Fibroblast of lung (primary cell): ENCODE measurements around the gene RAPGEF5. TPM values are rescaled to one million over a fixed set of nuclear protein-coding genes. Genes with fewer than 3 reads are reported as not detected.

Experiments
- DNase-seq, 2 donors: peaks; one replicate each; pipeline versions ENCODE4 v3.0.0 to v3.0.0-alpha.2; 2010; ENCODE audit warnings: low read depth in 2 of 2
- H2AFZ ChIP-seq: 2 replicates; pipeline ENCODE4 v1.5.1; 2012; ENCODE audit warnings: low read length, control low read depth, inconsistent platforms
- H3K27ac ChIP-seq: 2 replicates; pipeline ENCODE4 v1.5.1; 2011; ENCODE audit warnings: low read length, control low read depth; ENCODE audit not compliant: insufficient read depth
- H3K27me3 ChIP-seq: 2 replicates; pipeline ENCODE4 v1.5.1; 2011; ENCODE audit warnings: mild to moderate bottlenecking, low read length; ENCODE audit not compliant: control insufficient read depth, insufficient read depth
- H3K36me3 ChIP-seq: 2 replicates; pipeline ENCODE4 v1.5.1; 2011; ENCODE audit warnings: low read length; ENCODE audit not compliant: control insufficient read depth, insufficient read depth
- H3K4me1 ChIP-seq: 2 replicates; pipeline ENCODE4 v1.5.1; 2011; ENCODE audit warnings: low read length; ENCODE audit not compliant: control insufficient read depth, insufficient read depth; ENCODE audit errors: extremely low read depth
- H3K4me2 ChIP-seq: 2 replicates; pipeline ENCODE4 v1.5.1; 2011; ENCODE audit warnings: low read length, control low read depth; ENCODE audit not compliant: insufficient read depth; ENCODE audit errors: extremely low read depth
- H3K4me3 ChIP-seq, 4 experiments: fragments of 200-600 bp in 1 of 4; sonication (generic) in 1 of 4; replicated peaks in 1 of 4; 2 replicates each; pipeline ENCODE4 v1.5.1; 2011 to 2016; ENCODE audit warnings: low read length in 4 of 4, low read depth in 3 of 4, mild to moderate bottlenecking in 3 of 4, control low read depth in 2 of 4, inconsistent platforms in 1 of 4, mixed read lengths in 1 of 4; ENCODE audit not compliant: insufficient read depth in 1 of 4; ENCODE audit errors: control extremely low read depth in 1 of 4
- H3K79me2 ChIP-seq: 2 replicates; pipeline ENCODE4 v1.5.1; 2012; ENCODE audit warnings: mild to moderate bottlenecking, low read length, inconsistent platforms; ENCODE audit not compliant: control insufficient read depth, insufficient read depth
- H3K9ac ChIP-seq: 2 replicates; pipeline ENCODE4 v1.5.1; 2011; ENCODE audit warnings: mild to moderate bottlenecking, low read length, control low read depth; ENCODE audit not compliant: insufficient read depth
- H3K9me3 ChIP-seq: 2 replicates; pipeline ENCODE4 v1.5.1; 2012; ENCODE audit warnings: low read depth, low read length; ENCODE audit not compliant: control insufficient read depth, insufficient read depth
- H4K20me1 ChIP-seq: 2 replicates; pipeline ENCODE4 v1.5.1; 2011; ENCODE audit warnings: low read length; ENCODE audit not compliant: control insufficient read depth, insufficient read depth; ENCODE audit errors: extremely low read depth
- CTCF ChIP-seq, 2 donors: IDR thresholded peaks in 1 of 2; conservative IDR thresholded peaks in 1 of 2; 1 replicate in 1 of 2; 2 replicates in 1 of 2; pipeline ENCODE4 v1.5.1; 2011 to 2012; ENCODE audit warnings: low read length in 2 of 2, control low read depth in 1 of 2, inconsistent platforms in 1 of 2, low read depth in 1 of 2, mild to moderate bottlenecking in 1 of 2
- EZH2 ChIP-seq: IDR thresholded peaks from 2 replicates; pipeline ENCODE4 v1.5.1; 2012; ENCODE audit warnings: low read length, control low read depth, mild to moderate bottlenecking; ENCODE audit errors: missing control alignments
- polyA plus RNA-seq, 2 donors: library from polyadenylated mRNA; depleted of rRNA in 1 of 2; stranded (reverse) in 1 of 2; unstranded in 1 of 2; fragments of >200 nt; gene quantifications; 2 replicates each; pipeline ENCODE4 v1.2.1, GENCODE V29; 2011 to 2012; ENCODE audit warnings: missing spikeins in 1 of 2
- total RNA-seq: library from RNA; depleted of rRNA; stranded (reverse); fragments of >200 nt; gene quantifications from 2 replicates; pipeline ENCODE4 v1.2.1, GENCODE V29; 2014

The RAPGEF5 gene
- total and polyA plus RNA-seq, 2 donors (not counting 1 experiment from before 2014, with no cell fraction given), result 1.4 to 1.5 TPM

- Histone ChIP-seq H3K9me3 (no peaks in the 10 kb centered on the region), H3K79me2 (no peaks in the 10 kb centered on the region), H3K36me3 (no peaks in the 10 kb centered on the region), H3K4me2 (no peak overlapping the region), H2AFZ (no peak overlapping the region), H3K27ac (no peak overlapping the region), H3K27me3 (no peaks in the 10 kb centered on the region), H3K4me1 (no peaks in the 10 kb centered on the region), H3K4me3 (no peak overlapping the region), H3K9ac (no peak overlapping the region), H4K20me1 (no peaks in the 10 kb centered on the region)
- no peak for DNase-seq
- TF ChIP-seq EZH2, result no peak
- no peak for TF ChIP-seq CTCF (conservative IDR thresholded peaks at IDR 0.05 in 1 of 2, IDR thresholded peaks at IDR 0.05 in 1 of 2; ENCODE audit: low read depth in 1 of 2, low read length in 2 of 2)
These were observed 204.3 kb downstream of the RAPGEF5 start for GRCh38 chr7:22152690-22153089.

- H3K27me3 ChIP-seq, result no peaks in the 10 kb centered on the region
- no peak overlapping the region for H3K4me3 ChIP-seq
- no peak for TF ChIP-seq CTCF (conservative IDR thresholded peaks at IDR 0.05 in 1 of 2, IDR thresholded peaks at IDR 0.05 in 1 of 2; ENCODE audit: low read depth in 1 of 2, low read length in 2 of 2)
- TF ChIP-seq EZH2, result no peak
- no peak overlapping the region for H3K27ac ChIP-seq
- no peak for DNase-seq
- no peaks in the 10 kb centered on the region for H3K36me3 ChIP-seq
- H2AFZ ChIP-seq, result no peak overlapping the region
- no peaks in the 10 kb centered on the region for H3K4me1 ChIP-seq
- no peaks in the 10 kb centered on the region for H3K9me3 ChIP-seq
- H4K20me1 ChIP-seq, result no peaks in the 10 kb centered on the region
- no peak overlapping the region for H3K9ac ChIP-seq
- no peak overlapping the region for H3K4me2 ChIP-seq
- H3K79me2 ChIP-seq, result no peaks in the 10 kb centered on the region
These were observed 205.1 kb downstream of the RAPGEF5 start for GRCh38 chr7:22151901-22152300.

GRCh38 chr7:22150221-22150620 is 206.7 kb downstream of the RAPGEF5 start:
- Histone ChIP-seq H3K27ac (no peak overlapping the region), H3K4me2 (no peak overlapping the region), H3K27me3 (no peaks in the 10 kb centered on the region), H2AFZ (no peak overlapping the region), H3K4me3 (no peak overlapping the region), H3K36me3 (no peaks in the 10 kb centered on the region), H3K9ac (no peak overlapping the region), H3K79me2 (no peaks in the 10 kb centered on the region), H4K20me1 (no peaks in the 10 kb centered on the region), H3K9me3 (no peaks in the 10 kb centered on the region), H3K4me1 (no peaks in the 10 kb centered on the region)
- TF ChIP-seq CTCF (conservative IDR thresholded peaks at IDR 0.05 in 1 of 2, IDR thresholded peaks at IDR 0.05 in 1 of 2; ENCODE audit: low read depth in 1 of 2, low read length in 2 of 2) (no peak), EZH2 (no peak)
- peak; percentile 30 to 66 for DNase-seq
